ENCODE measurements around the gene HP. TPM values are rescaled to one million over a fixed set of nuclear protein-coding genes. Genes with fewer than 3 reads are reported as not detected.
A peak's percentile ranks its signal among the peaks of the same experiment; 100 is the strongest.

HP gene
- total RNA-seq, 1 donor: 16.1 TPM

DNA sequence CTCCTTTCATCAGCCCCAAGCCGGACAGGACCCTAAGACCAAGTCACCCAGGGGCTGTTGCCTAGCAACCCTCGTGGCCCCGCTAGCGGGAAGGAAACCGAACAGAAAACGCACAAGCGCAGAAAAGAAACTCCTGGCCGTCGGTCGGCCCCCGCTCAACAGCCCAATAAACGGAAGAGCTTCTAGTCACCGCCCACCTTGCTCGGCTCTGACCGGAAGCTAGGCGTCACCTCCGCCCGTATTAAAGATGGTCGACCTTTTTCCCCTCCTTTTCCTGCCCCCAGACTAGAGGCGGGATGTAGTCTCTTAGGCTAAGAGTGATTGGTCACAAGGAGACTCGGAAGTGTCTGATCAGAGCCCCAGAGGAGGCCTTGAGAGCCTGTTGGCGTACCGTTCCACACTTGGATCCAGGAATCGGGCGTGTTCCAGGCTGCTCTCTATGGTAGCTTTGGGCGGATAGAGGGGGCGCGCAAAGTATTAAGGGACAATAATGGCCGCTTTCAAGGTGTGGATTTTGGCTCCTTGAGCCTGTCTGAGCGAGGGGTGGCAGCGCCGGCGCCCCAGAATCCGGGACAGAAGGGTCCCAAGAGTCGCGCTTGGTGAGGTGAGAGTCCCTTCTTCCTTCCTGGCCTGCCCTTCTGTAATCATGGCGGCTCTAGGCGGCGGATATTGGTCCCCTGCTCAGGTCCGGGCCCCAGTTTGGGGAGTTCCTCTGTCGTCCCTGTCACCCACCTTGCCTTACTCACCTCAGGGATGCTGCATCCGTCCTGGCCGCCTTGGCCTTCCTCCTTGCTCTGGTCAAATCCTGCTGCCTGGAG is 39.4 kb downstream of the HP start, which contains the start of the genes DHX38 and TXNL4B:
TSS of gene DHX38 (plus strand) at position 400 of the 818 bp plus-strand sequence. CDS start 2,311 bp downstream, outside the sequence.
TSS of gene TXNL4B (minus strand) at position 173 of the 818 bp plus-strand sequence. CDS start 2,871 bp downstream, outside the sequence.
- Histone ChIP-seq H3K4me3 (ENCODE audit: low read length) (peak within 1 kb of the TSS; percentile 93), H3K4me1 (ENCODE audit: insufficient read depth, low read length) (peaks cover 33% of the 10 kb centered on the region), H3K9me3 (ENCODE audit: low read depth, low read length) (no peaks in the 10 kb centered on the region), H3K27me3 (ENCODE audit: insufficient read depth, low read length) (no peaks in the 10 kb centered on the region)

DNA sequence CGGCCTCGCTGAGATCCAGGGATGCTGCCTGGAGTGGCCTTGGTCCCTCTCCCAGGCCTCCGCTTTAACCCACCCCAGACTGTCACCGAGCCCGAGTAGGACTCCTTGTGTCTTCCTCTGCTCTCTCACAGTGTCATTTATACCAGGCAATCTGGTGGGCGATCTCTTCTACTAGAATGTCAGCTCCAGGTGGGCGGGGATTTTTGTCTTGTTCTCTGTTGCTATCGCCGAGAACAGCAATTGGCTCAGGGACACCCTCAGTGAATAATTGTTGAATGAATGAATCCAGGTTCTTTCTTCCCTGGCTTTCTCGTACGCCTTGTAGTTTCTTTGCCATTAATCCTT is 39.9 kb downstream of the HP start:
- H3K27me3 ChIP-seq (ENCODE audit: insufficient read depth, low read length): no peaks in the 10 kb centered on the region
- H3K4me3 ChIP-seq (ENCODE audit: low read length): peak overlapping the region; percentile 93
- no peaks in the 10 kb centered on the region for H3K9me3 ChIP-seq (ENCODE audit: low read depth, low read length)
- peaks cover 33% of the 10 kb centered on the region for H3K4me1 ChIP-seq (ENCODE audit: insufficient read depth, low read length)

DNA sequence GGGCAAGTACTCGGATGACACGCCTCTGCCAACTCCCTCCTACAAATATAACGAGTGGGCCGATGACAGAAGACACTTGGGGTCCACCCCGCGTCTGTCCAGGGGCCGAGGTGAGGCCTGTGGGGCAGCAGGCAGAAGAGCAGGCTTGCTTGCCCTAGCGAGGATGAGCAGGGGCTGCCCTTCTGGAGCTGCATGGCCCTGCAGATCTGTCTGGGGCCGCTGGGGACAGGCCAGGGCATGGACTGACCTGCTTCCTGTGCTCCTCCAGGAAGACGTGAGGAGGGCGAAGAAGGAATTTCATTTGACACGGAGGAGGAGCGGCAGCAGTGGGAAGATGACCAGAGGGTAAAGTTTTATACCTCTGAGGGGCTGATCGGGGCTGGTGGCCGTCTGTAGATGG is 44.6 kb downstream of the HP start:
- Histone ChIP-seq H3K27me3 (ENCODE audit: insufficient read depth, low read length) (no peaks in the 10 kb centered on the region), H3K4me1 (ENCODE audit: insufficient read depth, low read length) (peaks cover 13% of the 10 kb centered on the region), H3K9me3 (ENCODE audit: low read depth, low read length) (no peaks in the 10 kb centered on the region), H3K4me3 (ENCODE audit: low read length) (no peak overlapping the region)

DNA sequence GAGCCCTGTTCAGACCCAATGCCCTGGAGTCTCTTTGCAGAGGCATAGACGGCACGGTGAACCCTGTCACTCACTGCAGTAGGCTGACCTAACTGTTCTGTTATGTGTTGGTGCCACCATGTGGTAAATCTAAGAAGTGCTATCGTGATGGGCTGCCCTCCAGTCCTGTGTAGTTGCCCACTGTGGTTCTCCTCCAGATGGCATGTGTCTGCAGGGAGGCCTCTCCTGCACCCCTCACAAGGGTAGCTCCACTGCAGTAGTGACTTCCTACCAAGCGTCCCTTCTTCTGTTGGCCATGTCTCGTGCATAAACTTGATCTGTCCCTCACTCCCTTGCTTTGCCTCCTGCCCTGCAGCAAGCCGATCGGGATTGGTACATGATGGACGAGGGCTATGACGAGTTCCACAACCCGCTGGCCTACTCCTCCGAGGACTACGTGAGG is 45.1 kb downstream of the HP start:
- Histone ChIP-seq H3K27me3 (ENCODE audit: insufficient read depth, low read length) (no peaks in the 10 kb centered on the region), H3K9me3 (ENCODE audit: low read depth, low read length) (no peaks in the 10 kb centered on the region), H3K4me3 (ENCODE audit: low read length) (no peak overlapping the region), H3K4me1 (ENCODE audit: insufficient read depth, low read length) (peaks cover 9% of the 10 kb centered on the region)

DNA sequence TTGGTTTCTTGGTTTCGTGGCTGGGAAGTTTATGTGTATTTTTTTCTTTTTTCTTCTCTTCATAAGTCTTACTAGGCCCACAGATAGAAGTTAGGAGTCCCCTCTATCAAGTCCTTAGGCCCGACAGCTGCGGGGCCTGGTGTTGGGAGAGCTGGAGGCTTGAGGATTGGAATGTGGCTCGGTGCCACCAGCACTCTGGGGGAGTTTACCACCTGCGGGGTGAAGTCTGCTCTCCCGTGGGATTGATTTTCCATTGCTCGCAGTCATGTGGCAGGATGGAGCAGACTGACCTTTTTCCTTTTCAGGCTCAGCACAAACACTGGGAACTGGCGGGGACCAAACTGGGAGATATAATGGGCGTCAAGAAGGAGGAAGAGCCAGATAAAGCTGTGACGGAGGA is 46.9 kb downstream of the HP start:
- no peaks in the 10 kb centered on the region for H3K4me1 ChIP-seq (ENCODE audit: insufficient read depth, low read length)
- H3K4me3 ChIP-seq (ENCODE audit: low read length): no peak overlapping the region
- H3K27me3 ChIP-seq (ENCODE audit: insufficient read depth, low read length): no peaks in the 10 kb centered on the region
- H3K9me3 ChIP-seq (ENCODE audit: low read depth, low read length): no peaks in the 10 kb centered on the region

DNA sequence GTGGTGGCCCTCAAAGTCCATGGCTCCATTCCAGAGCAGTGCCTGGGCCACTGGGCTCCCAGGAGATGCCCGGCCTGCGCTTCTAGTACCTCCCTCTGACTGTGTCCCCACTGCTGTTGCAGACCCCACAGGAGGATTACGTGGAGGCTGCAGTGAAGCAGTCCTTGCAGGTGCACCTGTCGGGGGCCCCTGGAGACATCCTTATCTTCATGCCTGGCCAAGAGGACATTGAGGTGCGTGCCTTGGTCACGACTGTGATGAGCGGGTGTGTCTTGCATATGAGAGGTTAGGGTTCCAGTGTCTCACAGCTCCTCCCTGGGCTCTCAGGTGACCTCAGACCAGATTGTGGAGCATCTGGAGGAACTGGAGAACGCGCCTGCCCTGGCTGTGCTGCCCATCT is 50.6 kb downstream of the HP start:
- no peaks in the 10 kb centered on the region for H3K27me3 ChIP-seq (ENCODE audit: insufficient read depth, low read length)
- no peaks in the 10 kb centered on the region for H3K9me3 ChIP-seq (ENCODE audit: low read depth, low read length)
- no peaks in the 10 kb centered on the region for H3K4me1 ChIP-seq (ENCODE audit: insufficient read depth, low read length)
- no peak overlapping the region for H3K4me3 ChIP-seq (ENCODE audit: low read length)

DNA sequence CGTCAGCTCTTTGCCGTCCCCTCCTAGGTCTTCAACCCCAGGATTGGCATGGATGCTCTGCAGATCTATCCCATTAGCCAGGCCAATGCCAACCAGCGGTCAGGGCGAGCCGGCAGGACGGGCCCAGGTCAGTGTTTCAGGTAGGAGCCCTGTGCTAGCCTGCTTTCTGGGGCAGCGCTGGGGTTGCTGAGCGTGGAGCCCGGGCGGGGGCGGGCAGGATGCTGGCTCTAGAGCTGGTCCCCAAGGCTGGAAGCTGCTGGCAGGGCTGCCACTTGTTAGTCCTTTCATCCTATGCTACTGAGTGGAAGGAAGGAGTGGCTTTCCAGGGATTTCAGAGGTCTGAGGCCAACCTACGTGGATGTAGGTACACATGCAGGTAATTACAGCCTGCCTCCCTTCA is 51.7 kb downstream of the HP start:
- Histone ChIP-seq H3K27me3 (ENCODE audit: insufficient read depth, low read length) (no peaks in the 10 kb centered on the region), H3K4me3 (ENCODE audit: low read length) (no peak overlapping the region), H3K9me3 (ENCODE audit: low read depth, low read length) (no peaks in the 10 kb centered on the region), H3K4me1 (ENCODE audit: insufficient read depth, low read length) (no peaks in the 10 kb centered on the region)

DNA sequence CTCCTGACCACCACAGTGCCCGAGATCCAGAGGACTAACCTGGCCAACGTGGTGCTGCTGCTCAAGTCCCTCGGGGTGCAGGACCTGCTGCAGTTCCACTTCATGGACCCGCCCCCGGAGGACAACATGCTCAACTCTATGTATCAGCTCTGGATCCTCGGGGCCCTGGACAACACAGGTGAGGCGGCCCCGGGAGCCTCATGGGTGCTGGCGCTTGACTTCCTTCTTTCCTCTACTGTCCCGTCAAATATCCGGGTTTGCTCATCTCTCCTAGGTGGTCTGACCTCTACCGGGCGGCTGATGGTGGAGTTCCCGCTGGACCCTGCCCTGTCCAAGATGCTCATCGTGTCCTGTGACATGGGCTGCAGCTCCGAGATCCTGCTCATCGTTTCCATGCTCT is 53.1 kb downstream of the HP start:
- Histone ChIP-seq H3K4me3 (ENCODE audit: low read length) (no peak overlapping the region), H3K9me3 (ENCODE audit: low read depth, low read length) (no peaks in the 10 kb centered on the region), H3K4me1 (ENCODE audit: insufficient read depth, low read length) (no peaks in the 10 kb centered on the region), H3K27me3 (ENCODE audit: insufficient read depth, low read length) (no peaks in the 10 kb centered on the region)

DNA sequence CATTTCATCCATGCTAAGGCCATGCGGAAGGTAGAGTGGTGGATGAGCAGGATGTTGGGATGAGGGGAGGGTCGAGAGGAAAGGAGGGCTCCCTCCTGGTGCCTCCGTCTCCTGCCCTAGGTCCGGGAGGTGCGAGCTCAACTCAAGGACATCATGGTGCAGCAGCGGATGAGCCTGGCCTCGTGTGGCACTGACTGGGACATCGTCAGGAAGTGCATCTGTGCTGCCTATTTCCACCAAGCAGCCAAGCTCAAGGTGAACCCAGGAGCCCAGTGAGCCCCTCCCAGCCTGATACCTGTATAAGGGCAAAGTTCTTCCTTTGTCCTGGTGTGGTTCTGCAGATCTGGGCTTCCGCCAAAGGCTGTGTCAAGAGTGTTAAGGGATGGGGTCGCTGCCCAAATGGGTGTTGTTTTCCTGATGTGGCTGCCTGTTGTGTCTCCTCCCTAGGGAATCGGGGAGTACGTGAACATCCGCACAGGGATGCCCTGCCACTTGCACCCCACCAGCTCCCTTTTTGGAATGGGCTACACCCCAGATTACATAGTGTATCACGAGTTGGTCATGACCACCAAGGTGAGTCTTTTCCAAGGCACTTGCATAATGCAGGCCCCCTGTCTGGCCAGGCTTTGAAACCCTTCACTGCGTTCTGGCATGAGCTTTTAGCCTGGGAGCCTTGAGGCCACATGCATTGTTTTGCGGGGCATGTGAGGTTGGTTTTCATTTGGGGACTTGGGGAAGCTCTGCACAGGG is 54.2 kb downstream of the HP start:
- H3K9me3 ChIP-seq (ENCODE audit: low read depth, low read length): no peaks in the 10 kb centered on the region
- H3K27me3 ChIP-seq (ENCODE audit: insufficient read depth, low read length): no peaks in the 10 kb centered on the region
- H3K4me1 ChIP-seq (ENCODE audit: insufficient read depth, low read length): no peaks in the 10 kb centered on the region
- no peak overlapping the region for H3K4me3 ChIP-seq (ENCODE audit: low read length)

DNA sequence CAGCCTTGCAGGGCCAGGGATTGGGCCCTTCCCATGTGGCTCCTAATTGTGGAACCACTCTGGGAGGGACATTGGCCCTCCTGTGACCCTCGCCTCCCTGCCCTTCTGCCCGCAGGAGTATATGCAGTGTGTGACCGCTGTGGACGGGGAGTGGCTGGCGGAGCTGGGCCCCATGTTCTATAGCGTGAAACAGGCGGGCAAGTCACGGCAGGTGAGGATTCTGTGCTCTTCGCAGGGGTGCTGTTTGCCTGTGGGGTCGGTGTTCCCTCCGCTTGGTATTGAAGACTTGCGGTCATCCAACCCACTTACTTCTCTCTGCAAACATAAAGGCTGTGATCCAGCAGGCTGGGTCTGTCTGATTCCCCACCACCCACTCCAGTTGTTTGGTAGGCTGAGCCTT is 55.0 kb downstream of the HP start:
- Histone ChIP-seq H3K4me1 (ENCODE audit: insufficient read depth, low read length) (no peaks in the 10 kb centered on the region), H3K4me3 (ENCODE audit: low read length) (no peak overlapping the region), H3K27me3 (ENCODE audit: insufficient read depth, low read length) (no peaks in the 10 kb centered on the region), H3K9me3 (ENCODE audit: low read depth, low read length) (no peaks in the 10 kb centered on the region)

DNA sequence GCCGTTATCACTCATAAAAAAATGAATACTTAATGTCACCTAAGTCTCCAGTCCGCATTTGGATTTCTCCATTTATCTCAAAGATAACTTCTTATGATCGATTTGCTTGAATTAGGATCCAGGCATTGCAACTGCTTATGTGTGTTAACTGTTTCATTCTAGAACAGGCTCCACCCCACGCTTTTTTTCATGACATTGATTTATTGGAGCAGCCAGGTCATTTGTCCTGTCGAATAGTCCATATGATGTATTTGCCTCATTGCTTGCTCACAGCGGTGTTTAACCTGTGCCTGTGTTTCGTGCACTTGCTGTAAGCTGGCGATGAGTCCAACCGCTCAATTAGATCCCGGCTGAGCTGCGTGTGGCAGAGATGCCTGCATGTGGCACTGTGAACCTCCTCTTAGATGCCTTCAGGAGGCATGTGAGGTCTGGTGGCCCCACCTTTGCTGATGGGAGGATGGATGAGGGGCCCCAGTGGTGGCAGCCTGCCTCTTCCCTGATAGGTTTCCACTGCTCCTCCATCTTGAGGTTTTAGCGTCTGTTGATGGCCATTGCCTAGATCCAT is 55.7 kb downstream of the HP start:
- Histone ChIP-seq H3K4me1 (ENCODE audit: insufficient read depth, low read length) (no peaks in the 10 kb centered on the region), H3K9me3 (ENCODE audit: low read depth, low read length) (no peaks in the 10 kb centered on the region), H3K27me3 (ENCODE audit: insufficient read depth, low read length) (no peaks in the 10 kb centered on the region), H3K4me3 (ENCODE audit: low read length) (no peak overlapping the region)

Other genes starting within 250 kb of the HP start
- 223 TPM for gene AP1G1, start 245.7 kb upstream of the HP start, total RNA-seq
- gene ATXN1L, start 208.5 kb upstream of the HP start, total RNA-seq: 41.0 TPM
- gene ZNF821, start 170.3 kb upstream of the HP start, total RNA-seq: 15.1 TPM
- 426 TPM for gene IST1, start 159.0 kb upstream of the HP start, total RNA-seq
- gene PKD1L3, start 54.1 kb upstream of the HP start, total RNA-seq: 0.10 TPM
- 0.94 TPM for gene DHODH, start 45.8 kb upstream of the HP start, total RNA-seq
- not detected for gene HPR, start 8.7 kb downstream of the HP start, total RNA-seq
- 10.9 TPM for gene TXNL4B, start 39.1 kb downstream of the HP start, total RNA-seq
- 38.0 TPM for gene DHX38, start 39.3 kb downstream of the HP start, total RNA-seq
- gene PMFBP1, start 117.7 kb downstream of the HP start, total RNA-seq: 0.31 TPM

Data from mononuclear cell (primary cell).